Measurements from ENCODE around the gene GRK6.

DNA sequence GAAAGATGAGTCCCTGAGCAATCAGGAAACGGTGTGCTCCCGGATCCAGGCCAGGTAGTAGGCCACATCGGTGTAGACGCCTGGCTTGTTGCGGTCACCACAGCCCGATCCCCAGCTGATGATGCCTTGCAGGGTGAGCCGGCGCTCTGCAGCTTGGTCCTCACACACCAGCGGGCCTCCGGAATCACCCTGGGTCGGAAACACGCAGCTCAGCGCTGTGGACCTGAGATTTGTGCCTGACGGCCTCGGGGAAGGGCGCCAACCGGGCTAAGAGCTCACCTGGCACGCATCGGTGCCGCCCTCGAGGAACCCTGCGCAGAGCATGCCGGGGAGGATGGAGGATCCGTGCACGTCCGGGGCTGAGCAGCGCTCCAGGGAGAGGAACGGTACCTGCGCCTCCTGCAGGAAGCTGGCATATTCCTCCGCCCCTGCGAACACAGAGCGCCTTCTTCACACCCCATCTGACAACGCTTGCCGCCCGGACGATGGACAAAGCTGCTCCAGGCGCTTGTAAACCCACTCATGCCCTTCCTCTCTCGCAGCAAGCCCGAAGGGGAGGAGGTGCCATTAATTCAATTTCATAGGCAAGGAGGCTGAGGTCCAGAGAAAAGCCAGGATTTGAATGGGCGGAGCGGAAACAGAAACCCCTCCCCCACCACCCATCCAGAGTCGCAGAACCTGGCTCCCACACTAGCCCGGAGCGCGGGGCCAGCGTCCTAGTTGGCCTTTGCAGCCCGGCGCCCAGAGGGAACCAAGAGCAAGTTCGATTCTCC lies 24.0 kb upstream of the GRK6 start:
- TF ChIP-seq ZSCAN29 (IDR thresholded peaks at IDR 0.05) = no peak
- TF ChIP-seq, protein P1, sequence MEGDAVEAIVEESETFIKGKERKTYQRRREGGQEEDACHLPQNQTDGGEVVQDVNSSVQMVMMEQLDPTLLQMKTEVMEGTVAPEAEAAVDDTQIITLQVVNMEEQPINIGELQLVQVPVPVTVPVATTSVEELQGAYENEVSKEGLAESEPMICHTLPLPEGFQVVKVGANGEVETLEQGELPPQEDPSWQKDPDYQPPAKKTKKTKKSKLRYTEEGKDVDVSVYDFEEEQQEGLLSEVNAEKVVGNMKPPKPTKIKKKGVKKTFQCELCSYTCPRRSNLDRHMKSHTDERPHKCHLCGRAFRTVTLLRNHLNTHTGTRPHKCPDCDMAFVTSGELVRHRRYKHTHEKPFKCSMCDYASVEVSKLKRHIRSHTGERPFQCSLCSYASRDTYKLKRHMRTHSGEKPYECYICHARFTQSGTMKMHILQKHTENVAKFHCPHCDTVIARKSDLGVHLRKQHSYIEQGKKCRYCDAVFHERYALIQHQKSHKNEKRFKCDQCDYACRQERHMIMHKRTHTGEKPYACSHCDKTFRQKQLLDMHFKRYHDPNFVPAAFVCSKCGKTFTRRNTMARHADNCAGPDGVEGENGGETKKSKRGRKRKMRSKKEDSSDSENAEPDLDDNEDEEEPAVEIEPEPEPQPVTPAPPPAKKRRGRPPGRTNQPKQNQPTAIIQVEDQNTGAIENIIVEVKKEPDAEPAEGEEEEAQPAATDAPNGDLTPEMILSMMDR (IDR thresholded peaks at IDR 0.05 in 2 of 3, conservative IDR thresholded peaks at IDR 0.05 in 1 of 3; ENCODE audit: insufficient read depth in 2 of 3, low read depth in 1 of 3, low read length in 3 of 3) = no peak
- TF ChIP-seq, protein P2, sequence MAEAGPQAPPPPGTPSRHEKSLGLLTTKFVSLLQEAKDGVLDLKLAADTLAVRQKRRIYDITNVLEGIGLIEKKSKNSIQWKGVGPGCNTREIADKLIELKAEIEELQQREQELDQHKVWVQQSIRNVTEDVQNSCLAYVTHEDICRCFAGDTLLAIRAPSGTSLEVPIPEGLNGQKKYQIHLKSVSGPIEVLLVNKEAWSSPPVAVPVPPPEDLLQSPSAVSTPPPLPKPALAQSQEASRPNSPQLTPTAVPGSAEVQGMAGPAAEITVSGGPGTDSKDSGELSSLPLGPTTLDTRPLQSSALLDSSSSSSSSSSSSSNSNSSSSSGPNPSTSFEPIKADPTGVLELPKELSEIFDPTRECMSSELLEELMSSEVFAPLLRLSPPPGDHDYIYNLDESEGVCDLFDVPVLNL (CRISPR knock-in tag; IDR thresholded peaks at IDR 0.05; ENCODE audit: low read depth) = no peak
- no peak for TF ChIP-seq SIN3A (IDR thresholded peaks at IDR 0.05; ENCODE audit: borderline replicate concordance in 2 of 2, control insufficient read depth in 1 of 2, low read depth in 2 of 2, low read length in 2 of 2)
- TF ChIP-seq, protein P3, sequence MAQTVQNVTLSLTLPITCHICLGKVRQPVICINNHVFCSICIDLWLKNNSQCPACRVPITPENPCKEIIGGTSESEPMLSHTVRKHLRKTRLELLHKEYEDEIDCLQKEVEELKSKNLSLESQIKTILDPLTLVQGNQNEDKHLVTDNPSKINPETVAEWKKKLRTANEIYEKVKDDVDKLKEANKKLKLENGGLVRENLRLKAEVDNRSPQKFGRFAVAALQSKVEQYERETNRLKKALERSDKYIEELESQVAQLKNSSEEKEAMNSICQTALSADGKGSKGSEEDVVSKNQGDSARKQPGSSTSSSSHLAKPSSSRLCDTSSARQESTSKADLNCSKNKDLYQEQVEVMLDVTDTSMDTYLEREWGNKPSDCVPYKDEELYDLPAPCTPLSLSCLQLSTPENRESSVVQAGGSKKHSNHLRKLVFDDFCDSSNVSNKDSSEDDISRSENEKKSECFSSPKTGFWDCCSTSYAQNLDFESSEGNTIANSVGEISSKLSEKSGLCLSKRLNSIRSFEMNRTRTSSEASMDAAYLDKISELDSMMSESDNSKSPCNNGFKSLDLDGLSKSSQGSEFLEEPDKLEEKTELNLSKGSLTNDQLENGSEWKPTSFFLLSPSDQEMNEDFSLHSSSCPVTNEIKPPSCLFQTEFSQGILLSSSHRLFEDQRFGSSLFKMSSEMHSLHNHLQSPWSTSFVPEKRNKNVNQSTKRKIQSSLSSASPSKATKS (CRISPR knock-in tag; IDR thresholded peaks at IDR 0.05) = no peak

Data from K562 (cell line).